HFFc6 (cell line): Measurements from ENCODE around the gene CHMP6. TPM values are rescaled to one million over a fixed set of nuclear protein-coding genes. Genes with fewer than 3 reads are reported as not detected.
A peak's percentile ranks its signal among the peaks of the same experiment; 100 is the strongest.

Experiments used
- DNase-seq: peaks from one replicate; pipeline ENCODE4 v3.0.0-alpha.2; 2018
- H3K27ac Mint-ChIP-seq: 2 replicates; pipeline ENCODE4 v1.8.0; 2020; ENCODE audit warnings: mild to moderate bottlenecking, mixed read lengths
- H3K27me3 Mint-ChIP-seq: 2 replicates; pipeline ENCODE4 v1.8.0; 2021; ENCODE audit warnings: mild to moderate bottlenecking, moderate library complexity, mixed read lengths; ENCODE audit not compliant: insufficient read depth
- H3K36me3 Mint-ChIP-seq: 2 replicates; pipeline ENCODE4 v1.8.0; 2021; ENCODE audit warnings: low read depth, mixed read lengths
- H3K4me1 Mint-ChIP-seq: 2 replicates; pipeline ENCODE4 v1.8.0; 2020; ENCODE audit warnings: low read depth, mixed read lengths
- H3K4me3 Mint-ChIP-seq: 2 replicates; pipeline ENCODE4 v1.8.0; 2020; ENCODE audit warnings: mild to moderate bottlenecking, moderate library complexity, mixed read lengths
- H3K9me3 Mint-ChIP-seq: 2 replicates; pipeline ENCODE4 v1.8.0; 2020; ENCODE audit warnings: mild to moderate bottlenecking, mixed read lengths
- total RNA-seq, 6 experiments: library from RNA; stranded (reverse); fragmentation: NEBNext Ultra II Directional; extraction: Animal tissue kit (Norgen Biotek cat#: 25700); gene quantifications; 2 replicates in 1 of 6; 3 replicates in 5 of 6; pipeline ENCODE4 v1.2.3, GENCODE V29; 2021
- TF ChIP-seq, protein P1 (sequence below): fragments of 200-600 bp; sonication (generic); IDR thresholded peaks from 2 replicates; pipeline ENCODE4 v1.5.0; 2021; ENCODE audit warnings: antibody characterized with exemption, mild to moderate bottlenecking

Gene CHMP6
- total RNA-seq, 6 experiments from 2014 or later, result 27.6 to 38.5 (median 31.5) TPM

DNA sequence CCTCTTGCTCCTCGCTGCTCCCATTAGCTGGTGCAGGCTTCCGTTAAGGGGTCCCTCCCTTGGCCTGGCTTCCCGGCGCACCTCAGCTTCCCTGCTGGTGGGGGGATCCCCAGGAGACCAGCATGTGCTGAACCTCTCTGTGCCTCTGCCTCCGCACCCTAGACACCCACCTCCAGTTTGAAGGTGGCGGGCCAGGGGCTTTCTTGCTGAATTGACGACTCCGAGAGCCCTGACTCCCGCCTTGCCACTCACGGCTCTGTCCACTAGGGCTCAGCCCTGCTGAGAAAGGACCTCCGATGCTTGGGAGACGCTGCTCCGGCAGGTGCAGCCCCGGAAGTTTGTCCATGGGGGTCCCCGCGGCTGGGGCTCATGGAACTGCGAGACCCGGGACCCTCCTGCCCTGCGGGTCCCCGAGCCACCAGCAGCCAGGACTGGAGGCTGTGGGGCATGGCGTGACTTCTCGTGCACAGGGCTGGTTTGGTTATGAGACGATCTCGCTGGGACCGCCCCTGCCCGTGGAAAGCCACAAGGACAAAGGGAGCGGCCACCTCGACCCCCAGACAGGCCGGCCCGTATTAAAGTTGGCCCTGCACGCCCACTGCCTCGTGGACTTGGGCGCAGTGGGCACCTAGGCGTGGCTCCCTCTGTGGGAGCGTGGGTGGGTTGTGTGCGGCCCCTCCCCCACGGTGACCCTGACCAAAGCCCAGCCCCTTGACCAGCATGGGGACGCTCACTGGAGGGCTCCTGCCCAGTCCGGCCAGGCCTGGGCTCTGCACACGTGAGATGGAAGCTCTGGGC is 8.1 kb downstream of the CHMP6 start:
- H3K9me3 Mint-ChIP-seq, result no peaks in the 10 kb centered on the region
- TF ChIP-seq, protein P1, sequence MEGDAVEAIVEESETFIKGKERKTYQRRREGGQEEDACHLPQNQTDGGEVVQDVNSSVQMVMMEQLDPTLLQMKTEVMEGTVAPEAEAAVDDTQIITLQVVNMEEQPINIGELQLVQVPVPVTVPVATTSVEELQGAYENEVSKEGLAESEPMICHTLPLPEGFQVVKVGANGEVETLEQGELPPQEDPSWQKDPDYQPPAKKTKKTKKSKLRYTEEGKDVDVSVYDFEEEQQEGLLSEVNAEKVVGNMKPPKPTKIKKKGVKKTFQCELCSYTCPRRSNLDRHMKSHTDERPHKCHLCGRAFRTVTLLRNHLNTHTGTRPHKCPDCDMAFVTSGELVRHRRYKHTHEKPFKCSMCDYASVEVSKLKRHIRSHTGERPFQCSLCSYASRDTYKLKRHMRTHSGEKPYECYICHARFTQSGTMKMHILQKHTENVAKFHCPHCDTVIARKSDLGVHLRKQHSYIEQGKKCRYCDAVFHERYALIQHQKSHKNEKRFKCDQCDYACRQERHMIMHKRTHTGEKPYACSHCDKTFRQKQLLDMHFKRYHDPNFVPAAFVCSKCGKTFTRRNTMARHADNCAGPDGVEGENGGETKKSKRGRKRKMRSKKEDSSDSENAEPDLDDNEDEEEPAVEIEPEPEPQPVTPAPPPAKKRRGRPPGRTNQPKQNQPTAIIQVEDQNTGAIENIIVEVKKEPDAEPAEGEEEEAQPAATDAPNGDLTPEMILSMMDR, result no peak
- H3K4me1 Mint-ChIP-seq, result peaks cover 15% of the 10 kb centered on the region
- DNase-seq, result no peak
- peaks cover 25% of the 10 kb centered on the region for H3K27me3 Mint-ChIP-seq
- H3K4me3 Mint-ChIP-seq, result no peak overlapping the region
- no peak overlapping the region for H3K27ac Mint-ChIP-seq
- H3K36me3 Mint-ChIP-seq, result no peaks in the 10 kb centered on the region

DNA sequence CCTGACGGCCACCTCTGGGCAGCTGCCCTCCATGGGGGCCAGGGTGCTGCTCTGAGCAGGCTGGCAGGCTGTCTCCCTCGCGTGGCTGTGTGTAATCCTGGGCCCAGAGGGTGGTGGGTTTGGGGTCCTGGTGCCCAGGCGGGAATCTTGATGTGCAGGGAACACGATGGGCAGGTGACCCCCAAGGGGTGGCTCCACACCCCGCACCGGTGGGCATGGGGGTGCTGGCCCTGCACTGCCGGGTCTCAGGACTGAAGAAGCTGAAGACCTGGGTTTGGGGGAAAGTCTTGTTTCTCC is 8.6 kb downstream of the CHMP6 start:
- Mint-ChIP-seq H3K4me1 (peaks cover 15% of the 10 kb centered on the region), H3K4me3 (no peak overlapping the region), H3K9me3 (no peaks in the 10 kb centered on the region), H3K36me3 (no peaks in the 10 kb centered on the region), H3K27me3 (peaks cover 29% of the 10 kb centered on the region), H3K27ac (no peak overlapping the region)
- no peak for DNase-seq
- TF ChIP-seq, protein P1, result no peak

DNA sequence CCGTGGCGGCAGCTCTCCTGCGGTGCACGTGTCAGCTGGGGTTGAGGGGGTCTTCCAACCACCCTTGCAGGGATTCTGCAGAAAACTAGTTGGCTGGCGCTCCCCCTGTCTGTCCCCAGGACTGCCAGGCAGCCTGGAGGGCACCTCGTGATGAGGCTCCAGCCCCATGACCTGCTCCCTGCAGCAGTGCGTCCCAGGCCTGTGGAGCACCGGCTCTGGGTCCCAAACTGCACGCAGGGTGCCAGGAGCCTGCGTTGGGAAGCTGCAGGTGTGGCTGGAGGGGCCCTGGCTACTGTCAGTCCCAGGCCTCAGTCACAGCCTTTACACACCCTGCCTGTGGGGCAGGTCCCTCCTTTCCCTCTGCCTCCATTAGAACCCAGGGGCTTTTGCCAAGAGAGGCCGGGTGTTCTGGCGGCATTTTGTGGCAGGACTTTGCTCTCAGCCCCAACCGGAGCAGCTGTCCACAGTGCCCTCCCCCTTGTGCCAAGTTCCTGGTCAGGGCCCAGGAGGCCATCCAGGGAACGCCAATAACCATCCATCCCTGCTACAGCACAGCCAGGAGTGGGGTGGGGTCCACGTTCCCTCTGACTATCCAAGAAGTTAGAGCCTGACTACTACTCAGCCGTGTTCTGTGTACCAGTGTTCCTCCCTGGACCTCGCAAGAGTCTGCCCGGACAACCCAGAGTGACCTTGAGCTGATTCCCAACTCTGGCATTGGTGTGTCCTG is 9.2 kb downstream of the CHMP6 start:
- DNase-seq, result no peak
- peaks cover 31% of the 10 kb centered on the region for H3K27me3 Mint-ChIP-seq
- TF ChIP-seq, protein P1, result no peak
- H3K36me3 Mint-ChIP-seq, result no peaks in the 10 kb centered on the region
- no peak overlapping the region for H3K4me3 Mint-ChIP-seq
- H3K4me1 Mint-ChIP-seq, result peaks cover 15% of the 10 kb centered on the region
- no peak overlapping the region for H3K27ac Mint-ChIP-seq
- H3K9me3 Mint-ChIP-seq, result no peaks in the 10 kb centered on the region

DNA sequence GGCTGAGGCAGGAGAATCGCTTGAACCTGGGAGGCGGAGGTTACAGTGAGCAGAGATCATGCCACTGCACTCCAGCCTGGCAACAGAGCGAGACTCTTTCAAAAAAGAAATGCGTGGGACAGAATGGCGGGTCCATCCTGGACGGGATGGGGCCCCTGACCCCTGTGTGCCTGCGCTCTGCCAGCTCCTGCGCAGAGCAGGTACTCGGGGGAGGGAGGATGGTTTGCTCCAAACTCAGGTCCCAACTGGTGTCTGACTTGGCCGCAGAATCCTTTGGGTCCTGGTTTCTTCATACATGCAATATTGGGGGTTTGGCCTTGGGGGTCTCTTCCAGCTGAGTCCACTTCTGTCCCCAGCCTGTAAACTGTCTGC is 10.4 kb downstream of the CHMP6 start:
- TF ChIP-seq, protein P1, result no peak
- Mint-ChIP-seq H3K27ac (no peak overlapping the region), H3K4me3 (no peak overlapping the region), H3K9me3 (no peaks in the 10 kb centered on the region), H3K27me3 (peaks cover 36% of the 10 kb centered on the region), H3K36me3 (no peaks in the 10 kb centered on the region), H3K4me1 (peaks cover 15% of the 10 kb centered on the region)
- DNase-seq, result no peak

- no peaks in the 10 kb centered on the region for H3K36me3 Mint-ChIP-seq
- DNase-seq, result peak; percentile 39
- peaks cover 36% of the 10 kb centered on the region for H3K27me3 Mint-ChIP-seq
- H3K9me3 Mint-ChIP-seq, result no peaks in the 10 kb centered on the region
- TF ChIP-seq, protein P1, result no peak
- 0 out of 2 replicates have a peak overlapping the region, but pooled peaks have one; percentile 6 for H3K4me3 Mint-ChIP-seq
- H3K27ac Mint-ChIP-seq, result no peak overlapping the region
- peaks cover 15% of the 10 kb centered on the region for H3K4me1 Mint-ChIP-seq
Measured at GRCh38 chr17:81002409-81003361, 11.0 kb downstream of the CHMP6 start.
